NB4 (cell line): ENCODE measurements around the gene KMT2C.

Experiments
- POLR2A ChIP-seq: IDR thresholded peaks from 2 replicates; pipeline ENCODE4 v1.6.1; 2011; ENCODE audit warnings: mild to moderate bottlenecking; ENCODE audit not compliant: insufficient read length; ENCODE audit errors: extremely low read depth
- TF ChIP-seq, protein P1 (sequence below): IDR thresholded peaks from one replicate; pipeline ENCODE4 v1.5.1; 2012; ENCODE audit warnings: low read depth, low read length

GRCh38 chr7:152430854-152431253, 4.9 kb downstream of the KMT2C start:
- TF ChIP-seq POLR2A = no peak
- TF ChIP-seq, protein P1, sequence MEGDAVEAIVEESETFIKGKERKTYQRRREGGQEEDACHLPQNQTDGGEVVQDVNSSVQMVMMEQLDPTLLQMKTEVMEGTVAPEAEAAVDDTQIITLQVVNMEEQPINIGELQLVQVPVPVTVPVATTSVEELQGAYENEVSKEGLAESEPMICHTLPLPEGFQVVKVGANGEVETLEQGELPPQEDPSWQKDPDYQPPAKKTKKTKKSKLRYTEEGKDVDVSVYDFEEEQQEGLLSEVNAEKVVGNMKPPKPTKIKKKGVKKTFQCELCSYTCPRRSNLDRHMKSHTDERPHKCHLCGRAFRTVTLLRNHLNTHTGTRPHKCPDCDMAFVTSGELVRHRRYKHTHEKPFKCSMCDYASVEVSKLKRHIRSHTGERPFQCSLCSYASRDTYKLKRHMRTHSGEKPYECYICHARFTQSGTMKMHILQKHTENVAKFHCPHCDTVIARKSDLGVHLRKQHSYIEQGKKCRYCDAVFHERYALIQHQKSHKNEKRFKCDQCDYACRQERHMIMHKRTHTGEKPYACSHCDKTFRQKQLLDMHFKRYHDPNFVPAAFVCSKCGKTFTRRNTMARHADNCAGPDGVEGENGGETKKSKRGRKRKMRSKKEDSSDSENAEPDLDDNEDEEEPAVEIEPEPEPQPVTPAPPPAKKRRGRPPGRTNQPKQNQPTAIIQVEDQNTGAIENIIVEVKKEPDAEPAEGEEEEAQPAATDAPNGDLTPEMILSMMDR = no peak
